Activated CD4-positive, alpha-beta T cell treated with anti-CD3 and anti-CD28 coated beads, Interleukin-2, amount 10 ng/mL, durations not matched to agents 7 days and 5 days (primary cell): Measurements from ENCODE around the gene EML4. TPM values are rescaled to one million over a fixed set of nuclear protein-coding genes. Genes with fewer than 3 reads are reported as not detected.
"Not testable (repeated sequence)": the region's sequence is repeated elsewhere in the genome, so short reads cannot be mapped to it uniquely, and the experiment has no call there.

Experiments used
- CTCF ChIA-PET: fragments of 350-600 bp; sonication (Branson Sonifier 250); formaldehyde crosslinking; loops from one replicate; lab custom pipeline; 2021; ENCODE audit warnings: antibody characterized with exemption; lab: Charles Lee
- POLR2A ChIA-PET: fragments of 350-600 bp; sonication (Branson Sonifier 250); formaldehyde crosslinking; loops from one replicate; lab custom pipeline; 2021; ENCODE audit warnings: antibody characterized with exemption; lab: Charles Lee
- DNase-seq: peaks from one replicate; pipeline ENCODE4 v3.0.0-alpha.2; 2020
- H3K27ac Mint-ChIP-seq: one replicate; pipeline ENCODE4 v1.8.0; 2021; ENCODE audit warnings: mild to moderate bottlenecking, moderate library complexity, mixed read lengths
- H3K27me3 Mint-ChIP-seq: one replicate; pipeline ENCODE4 v1.8.0; 2021; ENCODE audit warnings: mixed read lengths
- H3K36me3 Mint-ChIP-seq: one replicate; pipeline ENCODE4 v1.8.0; 2021; ENCODE audit warnings: low read depth, mixed read lengths
- H3K4me1 Mint-ChIP-seq: one replicate; pipeline ENCODE4 v1.8.0; 2021; ENCODE audit warnings: mixed read lengths
- H3K4me3 Mint-ChIP-seq: one replicate; pipeline ENCODE4 v1.8.0; 2021; ENCODE audit warnings: mild to moderate bottlenecking, moderate library complexity, mixed read lengths
- H3K9me3 Mint-ChIP-seq: one replicate; pipeline ENCODE4 v1.8.0; 2021; ENCODE audit warnings: mixed read lengths
- total RNA-seq, 2 experiments: library from RNA; stranded (reverse); gene quantifications; one replicate each; pipeline ENCODE4 v1.2.3, GENCODE V29; 2021

The EML4 gene
- total RNA-seq, 2 experiments from 2014 or later: 93.8 to 99.6 TPM

GRCh38 chr2:42364658-42365057, 195.5 kb downstream of the EML4 start:
- ChIA-PET CTCF (no interaction called here), POLR2A (no interaction called here)
- H3K4me1 Mint-ChIP-seq: peaks cover 18% of the 10 kb centered on the region
- no peak for DNase-seq
- H3K27me3 Mint-ChIP-seq: no peaks in the 10 kb centered on the region
- H3K27ac Mint-ChIP-seq: no peak overlapping the region
- no peaks in the 10 kb centered on the region for H3K36me3 Mint-ChIP-seq
- H3K4me3 Mint-ChIP-seq: no peak overlapping the region
- H3K9me3 Mint-ChIP-seq: no peaks in the 10 kb centered on the region

GRCh38 chr2:42366411-42366810, 197.3 kb downstream of the EML4 start:
- Mint-ChIP-seq H3K4me3 (no peak overlapping the region), H3K9me3 (no peaks in the 10 kb centered on the region), H3K27ac (no peak overlapping the region), H3K4me1 (peaks cover 14% of the 10 kb centered on the region), H3K36me3 (no peaks in the 10 kb centered on the region), H3K27me3 (no peaks in the 10 kb centered on the region)
- ChIA-PET POLR2A (no interaction called here), CTCF (interaction anchor here (1.3 kb wide), 1 partner anchor 11 kb away, joined by 4 read pairs; no protein-coding TSS in a partner anchor)
- DNase-seq: no peak

DNA sequence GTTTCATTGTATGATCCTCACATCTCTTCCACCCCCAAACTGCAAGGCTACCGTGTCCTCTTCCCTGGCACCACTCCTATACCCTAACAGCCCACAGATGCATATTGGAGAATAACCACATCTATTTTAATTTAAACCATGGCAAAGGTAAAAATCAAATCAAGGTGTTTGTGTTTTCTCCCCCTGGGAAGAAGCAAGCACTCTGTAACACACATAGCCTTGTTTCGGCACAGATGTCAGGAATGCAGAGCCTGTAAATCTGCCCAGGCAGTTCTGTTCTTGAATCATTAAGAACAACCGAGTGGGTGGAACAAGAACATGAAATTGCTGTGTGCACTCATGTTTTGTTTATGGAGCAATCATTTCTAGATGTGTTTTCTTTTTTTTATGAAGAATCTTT, 198.7 kb downstream of the EML4 start:
- no peak overlapping the region for H3K27ac Mint-ChIP-seq
- ChIA-PET POLR2A (no interaction called here), CTCF (no interaction called here)
- H3K4me1 Mint-ChIP-seq: peaks cover 3% of the 10 kb centered on the region
- H3K4me3 Mint-ChIP-seq: no peak overlapping the region
- H3K9me3 Mint-ChIP-seq: no peaks in the 10 kb centered on the region
- no peaks in the 10 kb centered on the region for H3K27me3 Mint-ChIP-seq
- no peaks in the 10 kb centered on the region for H3K36me3 Mint-ChIP-seq
- DNase-seq: no peak

GRCh38 chr2:42368817-42369531, 199.8 kb downstream of the EML4 start:
- POLR2A ChIA-PET: no interaction called here
- no peak overlapping the region for H3K27ac Mint-ChIP-seq
- no peak overlapping the region for H3K4me3 Mint-ChIP-seq
- CTCF ChIA-PET: no interaction called here
- H3K27me3 Mint-ChIP-seq: no peaks in the 10 kb centered on the region
- peaks cover 3% of the 10 kb centered on the region for H3K4me1 Mint-ChIP-seq
- no peak for DNase-seq
- no peaks in the 10 kb centered on the region for H3K36me3 Mint-ChIP-seq
- H3K9me3 Mint-ChIP-seq: no peaks in the 10 kb centered on the region

- H3K4me1 Mint-ChIP-seq: peaks cover 3% of the 10 kb centered on the region
- no peak overlapping the region for H3K4me3 Mint-ChIP-seq
- ChIA-PET POLR2A (no interaction called here), CTCF (interaction anchor here (0.6 kb wide), 1 partner anchor 170 kb away, joined by 4 read pairs; no protein-coding TSS in a partner anchor)
- no peaks in the 10 kb centered on the region for H3K27me3 Mint-ChIP-seq
- no peak for DNase-seq
- H3K9me3 Mint-ChIP-seq: no peaks in the 10 kb centered on the region
- no peak overlapping the region for H3K27ac Mint-ChIP-seq
- no peaks in the 10 kb centered on the region for H3K36me3 Mint-ChIP-seq
Observed at GRCh38 chr2:42369532-42370229, 200.5 kb downstream of the EML4 start.

- Mint-ChIP-seq H3K9me3 (no peaks in the 10 kb centered on the region), H3K36me3 (no peaks in the 10 kb centered on the region), H3K27me3 (no peaks in the 10 kb centered on the region), H3K27ac (no peak overlapping the region), H3K4me3 (no peak overlapping the region), H3K4me1 (peaks cover 3% of the 10 kb centered on the region)
- CTCF ChIA-PET: interaction anchor here (0.6 to 0.8 kb wide), 3 partner anchors 14 to 283 kb away, joined by 3 to 5 read pairs (median 3); no protein-coding TSS in a partner anchor
- POLR2A ChIA-PET: interaction anchor here (0.8 kb wide), 1 partner anchor 46 kb away, joined by 3 read pairs; no protein-coding TSS in a partner anchor
- DNase-seq: no peak
Observed at GRCh38 chr2:42371611-42372473, 202.7 kb downstream of the EML4 start.

GRCh38 chr2:42372474-42373200, 203.5 kb downstream of the EML4 start:
- no peak for DNase-seq
- no peak overlapping the region for H3K4me3 Mint-ChIP-seq
- H3K36me3 Mint-ChIP-seq: no peaks in the 10 kb centered on the region
- H3K4me1 Mint-ChIP-seq: peaks cover 3% of the 10 kb centered on the region
- ChIA-PET CTCF (interaction anchor here (0.8 kb wide), 1 partner anchor 14 kb away, joined by 3 read pairs; no protein-coding TSS in a partner anchor), POLR2A (no interaction called here)
- H3K27me3 Mint-ChIP-seq: no peaks in the 10 kb centered on the region
- H3K9me3 Mint-ChIP-seq: no peaks in the 10 kb centered on the region
- no peak overlapping the region for H3K27ac Mint-ChIP-seq

DNA sequence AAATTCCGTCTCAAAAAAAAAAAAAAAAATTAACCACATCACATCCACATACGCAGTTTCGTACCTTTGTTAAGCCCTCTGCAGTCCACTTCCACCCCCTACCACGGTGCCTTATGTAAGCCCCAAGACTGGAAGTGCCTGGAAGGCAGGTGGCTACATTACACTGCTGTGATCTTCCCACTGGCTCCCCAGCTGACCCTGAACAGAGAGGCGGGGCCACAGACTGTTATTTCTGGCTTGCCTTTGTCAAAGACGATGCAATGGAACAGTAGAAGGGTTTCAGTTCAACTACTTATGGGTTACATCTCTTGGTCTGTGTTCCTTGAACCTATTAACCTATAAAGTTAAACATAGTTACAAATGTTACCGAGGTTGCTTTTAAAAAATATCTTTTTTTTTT, 207.6 kb downstream of the EML4 start:
- CTCF ChIA-PET: no interaction called here
- Mint-ChIP-seq H3K9me3 (no peaks in the 10 kb centered on the region), H3K4me3 (no peak overlapping the region), H3K4me1 (no peaks in the 10 kb centered on the region), H3K27ac (no peak overlapping the region), H3K27me3 (no peaks in the 10 kb centered on the region), H3K36me3 (no peaks in the 10 kb centered on the region)
- POLR2A ChIA-PET: no interaction called here
- DNase-seq: no peak

- Mint-ChIP-seq H3K9me3 (no peaks in the 10 kb centered on the region), H3K27ac (no peak overlapping the region), H3K4me3 (no peak overlapping the region), H3K36me3 (no peaks in the 10 kb centered on the region), H3K4me1 (no peaks in the 10 kb centered on the region), H3K27me3 (no peaks in the 10 kb centered on the region)
- no peak for DNase-seq
- CTCF ChIA-PET: interaction anchor here (0.9 to 1.5 kb wide), 3 partner anchors 8 to 23 kb away, joined by 3 to 4 read pairs (median 3); no protein-coding TSS in a partner anchor
- POLR2A ChIA-PET: no interaction called here
Observed at GRCh38 chr2:42378415-42378814, 209.3 kb downstream of the EML4 start.

DNA sequence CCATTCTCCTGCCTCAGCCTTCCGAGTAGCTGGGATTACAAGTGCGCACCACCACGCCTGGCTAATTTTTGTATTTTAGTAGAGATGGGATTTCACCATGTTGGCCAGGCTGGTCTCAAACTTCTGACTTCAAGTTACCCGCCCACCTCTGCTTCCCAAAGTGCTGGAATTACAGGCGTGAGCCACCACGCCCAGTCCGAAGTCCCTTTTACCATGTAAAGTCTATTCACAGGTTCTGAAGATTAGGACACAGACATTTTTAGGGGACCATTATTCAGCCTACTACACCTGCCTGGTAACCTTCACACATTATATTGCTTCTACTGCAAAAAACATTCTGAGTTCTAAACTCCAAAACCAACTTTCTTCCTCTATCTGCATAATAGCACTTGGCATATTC, 210.9 kb downstream of the EML4 start:
- POLR2A ChIA-PET, DNase-seq, CTCF ChIA-PET, H3K4me3 Mint-ChIP-seq, H3K27ac Mint-ChIP-seq, H3K36me3 Mint-ChIP-seq, H3K27me3 Mint-ChIP-seq, H3K9me3 Mint-ChIP-seq, H3K4me1 Mint-ChIP-seq: not testable (repeated sequence)

DNA sequence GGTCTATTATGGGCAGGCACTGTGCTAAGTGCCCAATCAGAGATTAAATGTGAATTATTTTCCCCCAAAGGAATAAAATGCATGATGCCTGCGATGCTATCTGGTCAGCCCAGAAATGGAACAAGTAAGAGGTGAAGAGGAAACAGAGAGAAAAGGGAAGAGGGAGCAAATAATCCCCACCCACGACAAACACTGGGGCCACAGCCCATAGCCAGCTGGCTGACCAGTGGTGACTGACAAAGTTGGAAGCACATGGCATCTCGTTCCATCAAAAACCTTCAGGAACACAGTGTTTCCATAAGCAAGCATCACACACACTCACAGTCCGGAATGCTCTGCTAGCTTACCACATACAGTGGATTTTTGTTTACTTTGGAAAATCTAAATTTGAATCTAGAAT, 213.0 kb downstream of the EML4 start:
- H3K27me3 Mint-ChIP-seq: no peaks in the 10 kb centered on the region
- no peaks in the 10 kb centered on the region for H3K36me3 Mint-ChIP-seq
- no peak overlapping the region for H3K4me3 Mint-ChIP-seq
- POLR2A ChIA-PET: no interaction called here
- no peaks in the 10 kb centered on the region for H3K4me1 Mint-ChIP-seq
- CTCF ChIA-PET: no interaction called here
- H3K9me3 Mint-ChIP-seq: no peaks in the 10 kb centered on the region
- DNase-seq: no peak
- H3K27ac Mint-ChIP-seq: no peak overlapping the region
